H1 (cell line): ENCODE results near the gene ZNF581. TPM values are rescaled to one million over a fixed set of nuclear protein-coding genes. Genes with fewer than 3 reads are reported as not detected.

Experiments used
- CTCF ChIA-PET: fragments of 300-600 bp; sonication (Branson Sonifier 250); formaldehyde crosslinking; loops from one replicate; lab custom pipeline; 2021; ENCODE audit not compliant: partially characterized antibody; lab: Charles Lee
- POLR2A ChIA-PET: fragments of 300-600 bp; sonication (Branson Sonifier 250); formaldehyde crosslinking; loops from one replicate; lab custom pipeline; 2021; ENCODE audit warnings: inconsistent platforms; ENCODE audit not compliant: partially characterized antibody; lab: Charles Lee
- DNase-seq, 2 experiments: peaks; one replicate each; pipeline versions ENCODE4 v3.0.0 to v3.0.0-alpha.2; 2010 to 2022; ENCODE audit warnings: low spot score in 2 of 2, low read depth in 1 of 2, mixed read lengths in 1 of 2
- FAIRE-seq: peaks from 2 replicates; lab custom pipeline; 2011; peaks lifted over from hg19 to GRCh38; lab: Jason Lieb, UNC
- H2AFZ ChIP-seq: 2 replicates; pipeline ENCODE4 v1.8.1; 2012; ENCODE audit warnings: low read length, inconsistent platforms
- H2AK5ac ChIP-seq: 2 replicates; pipeline ENCODE4 v1.6.1; 2013; ENCODE audit warnings: low read depth, low read length
- H2BK120ac ChIP-seq: replicated peaks from 2 replicates; pipeline ENCODE3; 2013; ENCODE audit warnings: low read depth, low read length, inconsistent platforms
- H2BK12ac ChIP-seq: 2 replicates; pipeline ENCODE4 v1.6.1; 2013; ENCODE audit warnings: low read depth, low read length
- H2BK15ac ChIP-seq: 2 replicates; pipeline ENCODE4 v1.6.1; 2013; ENCODE audit warnings: low read length
- H2BK20ac ChIP-seq: 2 replicates; pipeline ENCODE4 v1.6.1; 2013; ENCODE audit warnings: low read length
- H2BK5ac ChIP-seq: 2 replicates; pipeline ENCODE4 v1.6.1; 2013; ENCODE audit warnings: low read depth, low read length
- H3K14ac ChIP-seq: 2 replicates; pipeline ENCODE4 v1.6.1; 2013; ENCODE audit warnings: inconsistent platforms; ENCODE audit not compliant: insufficient read length
- H3K18ac ChIP-seq: 2 replicates; pipeline ENCODE4 v1.6.1; 2013; ENCODE audit warnings: low read length; ENCODE audit errors: extremely low read depth
- H3K23ac ChIP-seq: 2 replicates; pipeline ENCODE4 v1.6.1; 2013; ENCODE audit warnings: inconsistent platforms; ENCODE audit not compliant: insufficient read length
- H3K23me2 ChIP-seq: 2 replicates; pipeline ENCODE4 v1.6.1; 2013; ENCODE audit warnings: low read depth, low read length
- H3K27ac ChIP-seq: 2 replicates; pipeline ENCODE4 v1.6.1; 2011; ENCODE audit warnings: low read depth, low read length, inconsistent platforms
- H3K27me3 ChIP-seq, 4 experiments: replicated peaks in 1 of 4; 1 replicate in 1 of 4; 2 replicates in 3 of 4; pipeline versions ENCODE4 v1.6.1 to v1.8.1; 2011 to 2013; ENCODE audit warnings: low read length in 3 of 4, mild to moderate bottlenecking in 3 of 4, inconsistent platforms in 2 of 4, mixed read lengths in 2 of 4, moderate library complexity in 1 of 4; ENCODE audit not compliant: control insufficient read depth in 3 of 4, insufficient read depth in 3 of 4; ENCODE audit errors: extremely low read depth in 1 of 4
- H3K36me3 ChIP-seq, 4 experiments: 2 replicates each; pipeline versions ENCODE4 v1.6.1 to v1.8.1; 2011 to 2013; ENCODE audit warnings: mild to moderate bottlenecking in 4 of 4, low read length in 3 of 4, moderate library complexity in 2 of 4, control low read depth in 1 of 4, inconsistent platforms in 1 of 4; ENCODE audit not compliant: insufficient read depth in 4 of 4, control insufficient read depth in 2 of 4
- H3K4ac ChIP-seq: replicated peaks from 2 replicates; pipeline ENCODE3; 2013; ENCODE audit warnings: low read length, low read depth, mixed read lengths, inconsistent platforms; ENCODE audit not compliant: insufficient read length
- H3K4me1 ChIP-seq, 4 experiments: replicated peaks in 1 of 4; 1 replicate in 1 of 4; 2 replicates in 3 of 4; pipeline versions ENCODE4 v1.6.1 to v1.8.1; 2011 to 2013; ENCODE audit warnings: low read length in 3 of 4, inconsistent platforms in 2 of 4, mixed read lengths in 1 of 4; ENCODE audit not compliant: insufficient read depth in 4 of 4, control insufficient read depth in 3 of 4
- H3K4me2 ChIP-seq, 2 experiments: 2 replicates each; pipeline versions ENCODE4 v1.6.1 to v1.8.1; 2011 to 2013; ENCODE audit warnings: low read depth in 2 of 2, low read length in 2 of 2, control low read depth in 1 of 2, inconsistent platforms in 1 of 2, mild to moderate bottlenecking in 1 of 2; ENCODE audit not compliant: insufficient read depth in 1 of 2
- H3K4me3 ChIP-seq, 4 experiments: fragments of 200-600, 300-600 bp in 1 of 4; sonication (generic), shearing (Covaris generic), sonication (Bioruptor Twin) in 1 of 4; 2 replicates each; pipeline versions ENCODE4 v1.5.1 to v1.8.1; 2011 to 2016; ENCODE audit warnings: low read length in 4 of 4, low read depth in 3 of 4, control low read depth in 2 of 4, inconsistent platforms in 2 of 4, mild to moderate bottlenecking in 2 of 4, mixed read lengths in 1 of 4, moderate library complexity in 1 of 4; ENCODE audit not compliant: insufficient read depth in 2 of 4; ENCODE audit errors: extremely low read depth in 1 of 4
- H3K56ac ChIP-seq: replicated peaks from 2 replicates; pipeline ENCODE3; 2013; ENCODE audit warnings: low read depth, mild to moderate bottlenecking, mixed read lengths, low read length, inconsistent platforms; ENCODE audit not compliant: insufficient read length
- H3K79me1 ChIP-seq: 2 replicates; pipeline ENCODE4 v1.6.1; 2013; ENCODE audit warnings: low read depth, low read length, control low read depth
- H3K79me2 ChIP-seq, 2 experiments: 2 replicates each; pipeline versions ENCODE4 v1.6.1 to v1.8.1; 2012 to 2013; ENCODE audit warnings: low read length in 2 of 2, mild to moderate bottlenecking in 2 of 2, inconsistent platforms in 1 of 2; ENCODE audit not compliant: insufficient read depth in 2 of 2, control insufficient read depth in 1 of 2
- H3K9ac ChIP-seq, 4 experiments: replicated peaks in 1 of 4; 1 replicate in 1 of 4; 2 replicates in 3 of 4; pipeline versions ENCODE4 v1.6.1 to v1.8.1; 2011 to 2013; ENCODE audit warnings: low read depth in 3 of 4, low read length in 3 of 4, control low read depth in 2 of 4, mild to moderate bottlenecking in 2 of 4, moderate library complexity in 2 of 4, inconsistent platforms in 1 of 4; ENCODE audit errors: extremely low read depth in 1 of 4
- H3K9me3 ChIP-seq, 2 experiments: 2 replicates each; pipeline versions ENCODE4 v1.6.1 to v1.8.1; 2012 to 2013; ENCODE audit warnings: mild to moderate bottlenecking in 2 of 2, moderate library complexity in 2 of 2, control low read depth in 1 of 2, inconsistent platforms in 1 of 2, low read depth in 1 of 2, low read length in 1 of 2, mixed read lengths in 1 of 2; ENCODE audit not compliant: insufficient read depth in 2 of 2
- H4K20me1 ChIP-seq, 2 experiments: replicated peaks in 1 of 2; 2 replicates each; pipeline versions ENCODE3 to v1.8.1; 2011 to 2013; ENCODE audit warnings: inconsistent platforms in 2 of 2, low read length in 2 of 2, mild to moderate bottlenecking in 1 of 2; ENCODE audit not compliant: insufficient read depth in 2 of 2, control insufficient read depth in 1 of 2
- H4K5ac ChIP-seq: 2 replicates; pipeline ENCODE4 v1.6.1; 2013; ENCODE audit warnings: low read length, low read depth, mixed read lengths, inconsistent platforms; ENCODE audit not compliant: insufficient read length
- H4K8ac ChIP-seq: 2 replicates; pipeline ENCODE4 v1.8.0; 2013; ENCODE audit warnings: mild to moderate bottlenecking, moderate library complexity, low read length, inconsistent platforms; ENCODE audit not compliant: insufficient read depth; ENCODE audit errors: extremely low read depth
- H4K91ac ChIP-seq: replicated peaks from 2 replicates; pipeline ENCODE3; 2013; ENCODE audit warnings: low read length, mixed read lengths, inconsistent platforms; ENCODE audit not compliant: insufficient read length
- BACH1 ChIP-seq: IDR thresholded peaks from 2 replicates; pipeline ENCODE4 v1.6.1; 2012; ENCODE audit warnings: low read length, improper control_type of control experiment
- EP300 ChIP-seq, 2 experiments: IDR thresholded peaks; 1 replicate in 1 of 2; 2 replicates in 1 of 2; pipeline ENCODE4 v1.6.1; 2011 to 2012; ENCODE audit warnings: low read depth in 2 of 2, low read length in 2 of 2, mild to moderate bottlenecking in 2 of 2, borderline replicate concordance in 1 of 2, inconsistent platforms in 1 of 2, moderate library complexity in 1 of 2
- RBBP5 ChIP-seq: IDR thresholded peaks from 2 replicates; pipeline ENCODE4 v1.7.1; 2012; ENCODE audit warnings: low read depth, mild to moderate bottlenecking, inconsistent platforms, low read length, moderate library complexity, borderline replicate concordance
- TCF12 ChIP-seq: IDR thresholded peaks from 2 replicates; pipeline ENCODE4 v1.6.1; 2011; ENCODE audit warnings: low read depth, mild to moderate bottlenecking, low read length
- WGBS, 2 experiments: shearing (Covaris generic) in 1 of 2; methylation state at CpG; one replicate each; pipeline versions ENCODE4 v1.1.6 to v1.1.7; 2013 to 2015; ENCODE audit warnings: low lambda C conversion rate in 2 of 2, mixed read lengths in 2 of 2, inconsistent platforms in 1 of 2, low coverage in 1 of 2, missing lambda C conversion rate in 1 of 2; ENCODE audit not compliant: insufficient replicate concordance in 2 of 2, insufficient coverage in 1 of 2, insufficient read length in 1 of 2; ENCODE audit errors: extremely low coverage in 1 of 2, missing lambda C conversion rate in 1 of 2; 5-methylcytosine and 5-hydroxymethylcytosine counted together
- polyA plus RNA-seq, 7 experiments: library from polyadenylated mRNA; depleted of rRNA in 3 of 7; stranded (reverse) in 5 of 7; unstranded in 2 of 7; fragments of >200 nt in 5 of 7; fragments of 200-250 nt in 2 of 7; gene quantifications; 1 replicate in 5 of 7; 2 replicates in 1 of 7; 4 replicates in 1 of 7; pipeline versions ENCODE4 v1.2.1 to v1.2.3, GENCODE V29; 2011 to 2013; ENCODE audit warnings: missing spikeins in 2 of 7, mixed read lengths in 2 of 7
- total RNA-seq: library from RNA; stranded (reverse); fragmentation: NEBNext Ultra II Directional; extraction: Animal tissue kit (Norgen Biotek cat#: 25700); gene quantifications from 2 replicates; pipeline ENCODE4 v1.2.1, GENCODE V29; 2021

Gene ZNF581
- total and polyA plus RNA-seq, 2 of the 8 experiments (the other 6 are each of a cell fraction or from before 2014, with no cell fraction given), result 73.0 to 76.1 TPM

DNA sequence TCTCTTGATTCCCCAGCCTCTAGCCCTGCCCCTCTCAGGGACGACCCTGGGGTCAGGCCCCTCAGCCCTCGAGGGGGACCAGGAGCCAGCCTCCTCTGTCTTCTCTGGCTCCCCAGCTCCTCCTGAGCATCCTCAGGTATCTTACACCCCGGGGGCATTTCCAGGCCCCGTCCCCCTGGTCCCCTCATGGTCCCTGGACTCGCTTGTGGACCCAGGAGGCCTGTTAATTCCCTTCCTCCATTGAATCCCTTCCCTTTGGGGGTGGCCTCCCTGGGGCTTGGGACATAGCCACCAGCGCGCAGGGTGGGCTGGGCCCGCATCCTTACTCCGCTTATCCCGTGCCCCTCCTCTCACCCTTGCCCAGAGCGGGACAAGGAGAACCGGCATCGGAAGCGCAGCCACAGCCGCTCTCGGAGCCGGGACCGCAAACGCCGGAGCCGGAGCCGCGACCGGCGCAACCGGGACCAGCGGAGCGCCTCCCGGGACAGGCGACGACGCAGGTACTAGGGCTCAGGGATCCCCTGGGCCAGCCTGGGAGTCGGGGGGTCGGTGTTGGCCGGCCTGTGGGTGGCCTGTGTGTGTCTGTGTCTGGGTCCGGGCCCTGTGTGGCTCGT, 15.5 kb downstream of the ZNF581 start:
- no peak overlapping the region for H4K5ac ChIP-seq
- no peak overlapping the region for H4K91ac ChIP-seq
- peak overlapping the region; percentile 11; the same call in 1 of the 2 replicates for H3K27ac ChIP-seq
- peaks cover 11% of the 10 kb centered on the region for H3K23me2 ChIP-seq
- no peak for TF ChIP-seq TCF12
- no peak for TF ChIP-seq BACH1
- no peak for TF ChIP-seq EP300 (IDR thresholded peaks at IDR 0.05; ENCODE audit: borderline replicate concordance in 1 of 2, low read depth in 2 of 2, low read length in 2 of 2)
- no peak for TF ChIP-seq RBBP5
- no peak overlapping the region for H2BK120ac ChIP-seq
- CTCF ChIA-PET, result interaction anchor here (0.6 to 2.8 kb wide), 3 partner anchors 12 to 407 kb away, joined by 3 to 19 read pairs (median 9); no protein-coding TSS in a partner anchor
- no peak overlapping the region for H2AK5ac ChIP-seq
- no peak overlapping the region for H4K8ac ChIP-seq
- H2AFZ ChIP-seq, result no peak overlapping the region
- peaks cover 22 to 39% (median 34%) of the 10 kb centered on the region in 4 experiments for H3K36me3 ChIP-seq
- H3K14ac ChIP-seq, result no peak overlapping the region
- H3K4me2 ChIP-seq, result no peak overlapping the region; a peak in 1 of 4 replicates
- H3K79me2 ChIP-seq, result peaks cover 48 to 80% of the 10 kb centered on the region in 2 experiments
- DNase-seq, result no peak
- no peak for FAIRE-seq
- H3K9me3 ChIP-seq, result no peaks in the 10 kb centered on the region
- WGBS, 2 experiments, result 90% methylated on average over 35 of the region's 37 CpGs; no CpG with 5 or more reads in 1 of the 2 experiments
- peaks cover 10% of the 10 kb centered on the region; the same call in 1 of the 2 replicates for H3K79me1 ChIP-seq
- no peak overlapping the region for H3K18ac ChIP-seq
- peak overlapping the region in 1 of 4 experiments; percentile 9; a peak in 1 of 7 replicates for H3K9ac ChIP-seq
- H3K4ac ChIP-seq, result no peak overlapping the region
- 0 out of 2 replicates have a peak overlapping the region, but pooled peaks have one; percentile 15 for H2BK5ac ChIP-seq
- H3K4me3 ChIP-seq, result no peak overlapping the region
- no peaks in the 10 kb centered on the region for H3K27me3 ChIP-seq
- no peak overlapping the region for H2BK15ac ChIP-seq
- H2BK20ac ChIP-seq, result no peak overlapping the region
- peaks cover 3 to 16% (median 10%) of the 10 kb centered on the region in 4 experiments; a peak in 6 of 7 replicates for H3K4me1 ChIP-seq
- H4K20me1 ChIP-seq, result peaks cover 33 to 38% of the 10 kb centered on the region in 2 experiments
- no peak overlapping the region for H3K56ac ChIP-seq
- no peak overlapping the region for H3K23ac ChIP-seq
- H2BK12ac ChIP-seq, result no peak overlapping the region
- POLR2A ChIA-PET, result interaction anchor here (1.5 to 5.8 kb wide), 2 partner anchors 10 to 44 kb away, joined by 3 to 75 read pairs; no protein-coding TSS in a partner anchor
